Mesendoderm (in vitro differentiated cells): ENCODE measurements around the gene ATP8A2.
A peak's percentile ranks its signal among the peaks of the same experiment; 100 is the strongest.

Experiments used
- DNase-seq: peaks from one replicate; pipeline ENCODE4 v3.0.0; 2013
- H2AK5ac ChIP-seq: 2 replicates; pipeline ENCODE4 v1.6.1; 2013; ENCODE audit warnings: low read length, inconsistent platforms
- H2BK120ac ChIP-seq: 2 replicates; pipeline ENCODE4 v1.6.1; 2013; ENCODE audit warnings: low read depth, mild to moderate bottlenecking, low read length, moderate library complexity, mixed read lengths
- H2BK15ac ChIP-seq: replicated peaks from 2 replicates; pipeline ENCODE4 v1.6.1; 2013; ENCODE audit warnings: low read depth, mild to moderate bottlenecking, moderate library complexity
- H2BK5ac ChIP-seq: 2 replicates; pipeline ENCODE4 v1.6.1; 2013; ENCODE audit warnings: low read length, inconsistent platforms
- H3K18ac ChIP-seq: 2 replicates; pipeline ENCODE4 v1.6.1; 2013; ENCODE audit warnings: mild to moderate bottlenecking, low read length, mixed read lengths
- H3K23ac ChIP-seq: one replicate; pipeline ENCODE4 v1.6.1; 2013; ENCODE audit warnings: low read length
- H3K27ac ChIP-seq: 2 replicates; pipeline ENCODE4 v1.5.1; 2013; ENCODE audit warnings: low read depth, mild to moderate bottlenecking, inconsistent platforms, low read length, moderate library complexity
- H3K27me3 ChIP-seq: 2 replicates; pipeline ENCODE4 v1.6.1; 2013; ENCODE audit warnings: low read length, control low read depth, mild to moderate bottlenecking, inconsistent platforms; ENCODE audit not compliant: insufficient read depth, poor library complexity
- H3K36me3 ChIP-seq: 2 replicates; pipeline ENCODE4 v1.6.1; 2013; ENCODE audit warnings: low read length, inconsistent platforms; ENCODE audit not compliant: control insufficient read depth, insufficient read depth
- H3K4ac ChIP-seq: one replicate; pipeline ENCODE4 v1.6.1; 2013; ENCODE audit warnings: low read depth, mild to moderate bottlenecking, low read length, moderate library complexity
- H3K4me1 ChIP-seq: 2 replicates; pipeline ENCODE4 v1.6.1; 2013; ENCODE audit warnings: low read depth, low read length, inconsistent platforms; ENCODE audit not compliant: control insufficient read depth
- H3K4me2 ChIP-seq: 2 replicates; pipeline ENCODE4 v1.6.1; 2013; ENCODE audit warnings: low read length
- H3K4me3 ChIP-seq: 2 replicates; pipeline ENCODE4 v1.5.1; 2013; ENCODE audit warnings: mild to moderate bottlenecking, low read length
- H3K56ac ChIP-seq: one replicate; pipeline ENCODE4 v1.6.1; 2013; ENCODE audit warnings: low read length
- H3K79me1 ChIP-seq: 2 replicates; pipeline ENCODE4 v1.6.1; 2013; ENCODE audit warnings: low read length, inconsistent platforms
- H3K79me2 ChIP-seq: 2 replicates; pipeline ENCODE4 v1.6.1; 2013; ENCODE audit warnings: mild to moderate bottlenecking, low read length; ENCODE audit not compliant: control insufficient read depth, insufficient read depth
- H3K9ac ChIP-seq: 2 replicates; pipeline ENCODE4 v1.6.1; 2013; ENCODE audit warnings: low read length, inconsistent platforms
- H4K5ac ChIP-seq: one replicate; pipeline ENCODE4 v1.6.1; 2013; ENCODE audit warnings: low read length
- H4K8ac ChIP-seq: one replicate; pipeline ENCODE4 v1.6.1; 2013; ENCODE audit warnings: low read depth, mild to moderate bottlenecking, control low read depth, low read length, moderate library complexity
- WGBS: extraction: QIAGEN DNeasy Blood & Tissue Kit; methylation state at CpG from one replicate; pipeline ENCODE4 v1.1.7; 2013; ENCODE audit warnings: low lambda C conversion rate, missing lambda C conversion rate; ENCODE audit not compliant: insufficient coverage; ENCODE audit errors: extremely low coverage; 5-methylcytosine and 5-hydroxymethylcytosine counted together

The ATP8A2 gene

GRCh38 chr13:26010487-26011207, 638.9 kb downstream of the ATP8A2 start:
- DNase-seq, result no peak
- Histone ChIP-seq H3K27me3 (no peaks in the 10 kb centered on the region), H4K5ac (no peak overlapping the region), H3K36me3 (no peaks in the 10 kb centered on the region), H3K56ac (no peak overlapping the region), H3K4me2 (no peak overlapping the region), H3K9ac (no peak overlapping the region), H3K79me1 (no peaks in the 10 kb centered on the region), H3K23ac (no peak overlapping the region), H3K27ac (no peak overlapping the region), H3K18ac (no peak overlapping the region), H3K4ac (no peak overlapping the region), H2BK120ac (no peak overlapping the region), H4K8ac (no peak overlapping the region), H2BK15ac (no peak overlapping the region), H3K4me3 (no peak overlapping the region), H2AK5ac (no peak overlapping the region), H2BK5ac (no peak overlapping the region), H3K79me2 (no peaks in the 10 kb centered on the region), H3K4me1 (no peaks in the 10 kb centered on the region)
- no CpG with 5 or more reads among the region's 13 CpGs for WGBS

- Histone ChIP-seq H3K4ac (no peak overlapping the region), H3K18ac (no peak overlapping the region), H4K8ac (no peak overlapping the region), H3K4me2 (no peak overlapping the region), H2AK5ac (no peak overlapping the region), H3K27me3 (no peaks in the 10 kb centered on the region), H3K36me3 (no peaks in the 10 kb centered on the region), H2BK120ac (no peak overlapping the region), H4K5ac (no peak overlapping the region), H2BK15ac (no peak overlapping the region), H2BK5ac (no peak overlapping the region), H3K79me1 (no peaks in the 10 kb centered on the region), H3K27ac (no peak overlapping the region), H3K79me2 (no peaks in the 10 kb centered on the region), H3K23ac (no peak overlapping the region), H3K56ac (no peak overlapping the region), H3K4me3 (no peak overlapping the region), H3K9ac (no peak overlapping the region), H3K4me1 (no peaks in the 10 kb centered on the region)
- no peak for DNase-seq
- no CpG with 5 or more reads among the region's 4 CpGs for WGBS
Measured at GRCh38 chr13:26011208-26011573, 639.4 kb downstream of the ATP8A2 start.

GRCh38 chr13:26011996-26012821, 640.4 kb downstream of the ATP8A2 start:
- Histone ChIP-seq H3K23ac (no peak overlapping the region), H3K36me3 (no peaks in the 10 kb centered on the region), H4K8ac (no peak overlapping the region), H3K27ac (no peak overlapping the region), H3K27me3 (no peaks in the 10 kb centered on the region), H3K4me3 (no peak overlapping the region), H3K4ac (no peak overlapping the region), H3K4me1 (no peaks in the 10 kb centered on the region), H2BK120ac (no peak overlapping the region), H3K79me1 (no peaks in the 10 kb centered on the region), H3K18ac (no peak overlapping the region), H3K79me2 (no peaks in the 10 kb centered on the region), H2BK5ac (no peak overlapping the region), H2AK5ac (no peak overlapping the region), H4K5ac (no peak overlapping the region), H2BK15ac (no peak overlapping the region), H3K9ac (peak overlapping the region; percentile 26), H3K4me2 (peak overlapping the region; percentile 36), H3K56ac (peak overlapping the region; percentile 62)
- WGBS, result no CpG with 5 or more reads among the region's 53 CpGs
- DNase-seq, result no peak

GRCh38 chr13:26012995-26013394, 641.2 kb downstream of the ATP8A2 start:
- Histone ChIP-seq H3K4ac (no peak overlapping the region), H3K27ac (no peak overlapping the region), H3K23ac (no peak overlapping the region), H4K8ac (no peak overlapping the region), H2AK5ac (no peak overlapping the region), H3K79me2 (no peaks in the 10 kb centered on the region), H2BK120ac (no peak overlapping the region), H2BK5ac (no peak overlapping the region), H3K9ac (no peak overlapping the region), H2BK15ac (no peak overlapping the region), H3K18ac (no peak overlapping the region), H3K56ac (no peak overlapping the region), H3K36me3 (no peaks in the 10 kb centered on the region), H4K5ac (no peak overlapping the region), H3K4me2 (no peak overlapping the region), H3K4me1 (no peaks in the 10 kb centered on the region), H3K79me1 (no peaks in the 10 kb centered on the region), H3K4me3 (no peak overlapping the region), H3K27me3 (no peaks in the 10 kb centered on the region)
- WGBS, result no CpG with 5 or more reads among the region's 9 CpGs
- DNase-seq, result no peak

- H4K8ac ChIP-seq, result no peak overlapping the region
- H3K9ac ChIP-seq, result no peak overlapping the region
- H3K36me3 ChIP-seq, result no peaks in the 10 kb centered on the region
- H3K79me1 ChIP-seq, result no peaks in the 10 kb centered on the region
- H3K27me3 ChIP-seq, result no peaks in the 10 kb centered on the region
- H2BK15ac ChIP-seq, result no peak overlapping the region
- H3K4me1 ChIP-seq, result no peaks in the 10 kb centered on the region
- no peak overlapping the region for H2AK5ac ChIP-seq
- H4K5ac ChIP-seq, result no peak overlapping the region
- no peak overlapping the region for H3K4ac ChIP-seq
- no peak overlapping the region for H3K4me3 ChIP-seq
- no peak overlapping the region for H3K18ac ChIP-seq
- no peak for DNase-seq
- no peak overlapping the region for H3K4me2 ChIP-seq
- no peaks in the 10 kb centered on the region for H3K79me2 ChIP-seq
- no peak overlapping the region for H2BK120ac ChIP-seq
- H3K23ac ChIP-seq, result no peak overlapping the region
- H3K56ac ChIP-seq, result no peak overlapping the region
- WGBS, result no CpG with 5 or more reads among the region's 10 CpGs
- no peak overlapping the region for H3K27ac ChIP-seq
- H2BK5ac ChIP-seq, result no peak overlapping the region
Measured at GRCh38 chr13:26015271-26016125, 643.7 kb downstream of the ATP8A2 start.
